HG02642 (cell line): ENCODE data around the gene CENPW.

Experiments
- ATAC-seq: cut with Tn5 transposase; IDR thresholded peaks from one replicate; pipeline ENCODE4 v1.9.1; 2021; ENCODE audit warnings: mild to moderate bottlenecking; ENCODE audit not compliant: unreplicated experiment, poor library complexity

CENPW gene

DNA sequence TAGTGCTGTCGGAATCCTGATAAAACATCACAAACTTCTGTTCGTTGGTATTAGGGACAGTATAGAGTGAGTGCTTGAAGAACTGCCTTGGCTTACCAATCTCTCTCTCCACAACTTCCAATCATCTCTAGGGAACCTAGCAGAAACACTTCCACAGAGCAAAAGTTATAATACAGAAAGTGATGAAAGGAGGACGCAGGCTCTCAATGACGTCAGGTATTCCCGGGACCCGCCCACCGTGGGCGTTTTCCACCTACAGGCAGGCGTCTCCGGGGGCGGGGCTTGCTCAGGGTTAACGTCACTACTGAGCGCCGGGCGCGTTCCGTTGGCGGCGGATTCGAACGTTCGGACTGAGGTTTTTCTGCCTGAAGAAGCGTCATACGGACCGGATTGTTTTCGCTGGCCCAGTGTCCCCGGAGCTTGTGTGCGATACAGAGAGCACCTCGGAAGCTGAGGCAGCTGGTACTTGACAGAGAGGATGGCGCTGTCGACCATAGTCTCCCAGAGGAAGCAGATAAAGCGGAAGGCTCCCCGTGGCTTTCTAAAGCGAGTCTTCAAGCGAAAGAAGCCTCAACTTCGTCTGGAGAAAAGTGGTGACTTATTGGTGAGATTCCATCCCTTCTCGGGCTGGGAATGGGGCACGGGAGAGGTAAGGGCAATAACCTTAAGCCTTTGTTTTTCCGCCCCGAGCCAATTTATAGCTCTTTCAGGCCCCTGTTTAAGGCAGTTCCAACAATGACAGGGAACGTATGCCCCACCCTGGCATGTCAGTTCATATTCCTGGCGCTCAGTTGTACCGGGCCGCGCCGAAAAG is at the start of gene CENPW:
CENPW (plus strand) TSS at position 320 of the 814 bp plus-strand sequence; CDS start at position 479, 159 bp downstream.
- ATAC-seq, result peak; percentile 95

DNA sequence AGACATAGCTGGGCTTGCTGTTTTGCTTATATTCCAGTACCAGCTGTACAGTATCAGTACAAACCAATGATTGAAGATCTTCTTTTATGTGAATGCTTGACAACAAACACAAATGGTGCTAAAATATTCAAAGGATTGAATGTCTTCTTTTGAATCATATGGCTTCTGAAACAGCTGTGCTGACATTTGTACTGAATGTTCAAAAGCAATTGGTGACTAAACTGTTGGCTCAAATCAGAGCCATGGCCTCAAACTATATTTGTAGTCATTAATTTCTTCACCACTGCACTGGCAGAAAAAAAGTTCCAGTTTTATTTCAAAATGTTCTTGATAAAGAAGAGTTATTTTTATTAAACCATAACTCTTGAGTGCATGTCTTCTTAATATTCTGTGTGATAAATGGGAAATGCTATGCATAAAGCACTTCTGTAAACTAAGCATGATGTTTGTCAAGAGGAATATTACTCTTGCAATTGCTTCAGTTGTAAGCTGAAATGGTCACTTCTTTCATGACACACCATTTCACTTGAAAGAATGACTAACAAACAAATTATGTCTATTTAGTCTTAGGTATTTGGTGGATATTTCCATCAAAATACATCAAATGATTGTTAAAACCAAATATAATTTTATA is 45.9 kb upstream of the CENPW start:
- no peak for ATAC-seq

DNA sequence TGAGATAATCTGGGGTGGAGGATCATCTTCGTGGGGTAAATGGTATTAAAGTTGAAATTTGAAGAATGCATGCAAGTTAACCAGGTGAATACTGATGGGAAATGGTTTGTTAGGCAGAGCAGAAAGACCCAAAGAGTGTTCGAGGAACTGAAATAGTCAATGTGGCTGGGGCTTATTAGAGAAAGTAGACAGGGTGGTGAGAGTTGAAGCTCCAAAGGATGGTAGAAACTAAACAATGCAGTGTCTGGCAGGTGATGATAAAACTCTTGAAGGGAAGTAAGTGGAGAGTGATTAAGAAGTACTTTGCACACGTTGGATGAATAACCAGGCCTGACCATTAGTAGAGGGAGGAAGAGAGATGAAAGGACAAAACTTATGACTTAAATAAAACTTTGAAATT is 39.8 kb upstream of the CENPW start:
- ATAC-seq, result no peak

DNA sequence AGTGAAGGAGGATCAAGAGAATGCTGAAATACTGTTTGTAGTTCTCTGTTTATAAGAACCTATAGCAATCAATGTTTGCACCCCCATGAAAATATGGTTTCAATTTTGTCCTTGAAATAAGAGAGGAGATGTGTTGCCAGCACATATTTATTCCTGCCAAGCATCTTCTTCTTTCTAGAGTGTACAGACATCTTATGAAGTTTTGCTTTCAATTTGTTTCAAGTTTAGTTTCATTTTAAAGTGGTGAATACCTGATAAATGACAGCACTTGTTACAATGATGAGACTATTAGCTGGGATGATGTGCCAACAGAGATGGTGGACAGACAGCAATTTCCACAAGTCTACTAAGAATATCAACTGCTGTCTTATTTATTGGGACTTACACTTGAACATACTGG is 39.2 kb upstream of the CENPW start:
- ATAC-seq, result peak; percentile 73

DNA sequence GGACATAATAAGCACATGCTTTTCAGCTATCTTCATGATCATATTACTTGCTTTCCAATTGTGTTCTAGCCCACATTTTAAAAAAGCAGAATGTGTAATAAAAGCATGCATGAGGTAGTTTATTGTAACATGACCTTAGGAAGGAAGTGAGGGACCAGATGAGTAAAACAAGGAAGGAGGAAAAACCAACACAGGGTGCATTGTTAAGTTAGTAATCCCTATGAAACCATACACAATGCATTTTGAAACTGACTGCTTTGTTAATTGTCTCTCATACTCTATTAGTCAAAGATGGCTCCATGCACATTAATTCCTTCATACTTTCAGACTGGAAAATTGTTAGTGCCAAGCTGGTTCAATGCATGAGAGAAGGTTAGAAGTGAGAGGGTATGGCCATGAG is 37.7 kb upstream of the CENPW start:
- no peak for ATAC-seq

DNA sequence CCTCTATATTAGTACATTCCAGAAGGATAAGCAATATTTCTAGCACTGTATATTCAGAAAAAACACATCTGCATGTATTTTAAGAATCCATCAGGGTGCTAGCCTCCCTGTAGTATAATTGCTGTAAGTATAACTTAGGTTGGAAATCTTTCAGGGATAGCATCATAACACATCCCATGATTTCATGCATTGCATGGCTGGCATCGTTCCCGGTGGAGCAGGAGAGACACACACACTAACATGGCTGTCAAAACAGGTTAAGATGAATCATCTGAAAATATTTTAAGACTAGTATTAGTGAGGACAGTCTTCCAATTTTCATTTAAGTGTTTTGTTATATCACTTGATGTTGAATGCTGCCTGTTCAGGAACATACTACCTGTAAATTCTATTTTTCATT is 32.1 kb upstream of the CENPW start:
- ATAC-seq, result no peak

DNA sequence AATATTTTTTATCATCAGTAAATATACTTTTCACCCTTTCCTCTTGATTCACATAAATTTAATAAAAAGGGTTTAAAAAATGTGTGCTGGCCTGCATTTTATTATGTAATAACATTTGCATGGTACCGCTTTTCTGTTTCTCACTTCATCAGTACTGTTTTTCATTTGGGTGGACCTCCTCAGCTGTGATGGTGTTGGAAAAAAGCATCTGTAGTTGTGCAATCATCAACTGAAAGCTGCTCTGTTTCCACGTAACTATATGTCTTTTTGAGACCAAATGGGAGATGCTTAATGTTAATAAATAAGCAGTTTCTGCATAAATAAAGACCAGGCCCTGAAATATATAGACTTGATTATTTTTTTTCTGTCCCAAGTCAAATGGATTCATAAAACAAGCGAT is 31.6 kb upstream of the CENPW start:
- ATAC-seq, result no peak

DNA sequence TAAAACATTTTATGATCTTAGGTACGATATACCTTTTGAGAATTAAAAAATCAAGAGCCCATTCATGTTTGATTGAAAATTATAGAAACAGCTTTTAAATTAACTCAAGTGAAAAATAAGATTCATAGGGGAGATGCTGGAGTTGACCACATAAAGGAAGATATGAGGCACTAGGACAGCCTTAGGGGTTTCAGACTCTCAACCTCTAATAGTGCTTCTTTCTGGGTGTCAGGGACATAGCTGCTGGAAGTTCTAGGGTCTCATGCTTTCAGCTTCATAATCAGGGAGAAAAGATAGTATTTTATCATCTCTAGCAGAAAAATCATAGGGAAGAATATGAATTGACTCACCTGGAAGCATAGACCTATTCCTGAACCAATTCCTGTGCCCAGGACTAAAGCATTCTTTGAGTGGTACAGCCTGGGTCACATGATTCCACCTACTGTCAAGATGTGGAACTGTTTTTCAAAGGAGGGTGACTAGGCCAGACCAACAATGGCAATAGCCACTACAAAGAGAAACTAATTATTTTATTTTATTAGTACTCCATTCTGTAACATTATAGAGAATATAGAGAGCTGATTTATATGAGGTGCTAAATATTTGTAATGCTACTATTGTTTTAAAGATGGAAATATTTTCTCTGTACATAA is 27.8 kb upstream of the CENPW start:
- ATAC-seq, result peak; percentile 96

DNA sequence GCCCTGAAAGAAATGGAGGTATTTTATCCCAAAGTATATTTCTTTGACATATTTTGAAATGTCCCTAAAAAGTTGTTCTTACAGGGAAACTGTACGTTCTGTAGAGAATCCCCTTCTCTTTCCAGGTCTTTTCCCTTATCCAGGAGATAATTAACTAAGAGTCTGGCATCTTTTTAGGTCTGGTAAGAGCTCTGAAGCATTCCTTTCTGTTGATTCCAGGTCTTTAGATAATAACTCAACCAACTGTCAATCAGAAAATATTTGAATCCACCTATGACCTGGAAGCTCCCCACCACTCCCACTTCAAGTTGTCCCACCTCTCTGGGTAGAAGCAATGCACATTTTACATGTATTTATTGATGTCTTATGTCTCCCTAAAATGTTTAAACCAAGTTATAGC is 26.0 kb upstream of the CENPW start:
- no peak for ATAC-seq

DNA sequence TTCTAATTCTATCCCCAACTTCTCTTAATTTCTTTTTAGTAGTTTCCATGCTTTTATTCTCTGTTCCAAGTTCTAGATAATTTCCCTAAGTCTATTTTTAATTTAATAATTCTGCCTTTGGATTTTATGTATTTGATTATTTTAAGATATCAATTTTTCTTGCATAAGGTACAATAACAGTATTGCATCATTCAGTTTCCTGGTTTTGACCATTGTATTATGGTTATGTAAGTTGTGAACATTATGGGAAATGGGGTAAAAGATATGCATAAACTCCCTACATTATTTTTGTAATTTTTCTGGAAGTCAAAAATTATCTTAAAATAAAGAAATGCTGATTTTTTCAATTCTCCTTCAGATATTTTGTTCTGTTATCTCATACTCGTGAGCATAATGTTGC is 21.1 kb upstream of the CENPW start:
- ATAC-seq, result no peak

DNA sequence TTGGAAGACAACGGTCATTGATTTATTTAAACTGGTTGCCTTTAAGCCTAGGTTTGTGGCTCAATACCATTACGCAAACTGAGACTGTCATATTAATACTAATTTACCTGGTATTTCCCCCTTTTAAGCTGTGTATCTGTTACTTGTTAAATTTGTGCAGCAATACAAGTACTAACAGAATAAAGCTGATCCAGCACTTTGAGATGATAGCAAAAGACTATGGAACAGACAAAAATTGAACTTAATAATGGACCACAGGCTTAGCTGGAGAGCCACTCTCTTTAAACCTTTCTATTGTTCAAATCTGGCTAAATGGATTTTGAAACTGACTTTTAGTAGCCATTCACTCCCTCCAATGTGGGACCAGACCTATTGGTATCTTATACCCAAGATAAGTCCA is 6.2 kb upstream of the CENPW start:
- no peak for ATAC-seq

DNA sequence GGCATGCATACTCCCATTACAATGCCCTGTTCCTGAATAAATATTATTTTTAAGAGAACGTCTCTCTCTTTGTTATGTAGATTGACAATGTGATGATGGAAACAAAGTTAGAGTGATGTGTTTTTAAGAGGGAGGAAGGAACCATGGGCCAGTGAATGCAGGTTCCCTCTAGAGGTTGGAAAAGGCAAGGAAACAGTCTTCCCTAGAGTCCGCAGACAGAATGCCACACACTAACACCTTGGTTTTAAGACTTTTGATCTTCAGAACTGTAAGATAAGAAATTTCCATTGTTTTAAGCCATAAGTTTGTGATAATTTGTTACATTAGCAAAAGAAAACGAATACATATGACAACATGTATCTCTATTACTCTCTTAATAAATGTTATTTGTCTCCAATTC is 4.7 kb upstream of the CENPW start:
- no peak for ATAC-seq

DNA sequence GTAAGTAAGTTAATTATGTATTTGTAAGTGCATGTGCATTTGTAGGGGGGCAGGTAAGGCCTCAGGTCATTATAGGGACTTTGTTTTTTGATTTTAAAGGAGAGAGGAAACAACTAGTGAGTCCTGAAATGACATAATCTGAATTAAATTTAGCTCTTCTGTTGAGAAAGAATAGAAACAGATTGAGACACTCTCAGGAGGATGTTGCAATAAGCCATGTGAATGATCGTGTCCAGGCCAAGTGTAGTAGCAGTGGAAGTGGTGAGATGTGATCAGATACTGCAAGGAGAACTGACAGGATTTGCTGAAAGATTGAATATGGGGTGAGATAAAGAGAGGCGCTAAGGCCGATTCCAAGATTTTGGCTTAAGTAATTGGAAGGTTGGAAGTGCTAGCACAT is 2.6 kb upstream of the CENPW start:
- no peak for ATAC-seq

DNA sequence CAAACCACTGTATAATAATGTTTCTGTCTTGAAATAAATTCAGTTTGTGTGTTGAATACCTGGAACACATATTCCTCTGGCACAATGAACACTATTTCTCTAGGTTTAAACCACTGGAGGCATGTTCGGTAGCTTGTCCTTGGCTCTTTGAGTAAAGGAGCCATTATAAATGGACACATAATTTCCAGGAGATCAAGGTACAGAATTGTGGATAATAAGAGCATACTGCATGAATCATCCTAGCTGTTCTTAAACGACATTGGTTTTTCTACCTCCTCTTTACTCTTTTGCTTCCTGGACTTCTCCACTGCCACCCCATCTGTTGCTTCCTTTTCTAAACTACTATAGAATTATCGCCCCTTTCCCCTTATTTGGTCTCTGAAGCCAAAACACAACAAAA is 1.2 kb downstream of the CENPW start:
- ATAC-seq, result no peak

DNA sequence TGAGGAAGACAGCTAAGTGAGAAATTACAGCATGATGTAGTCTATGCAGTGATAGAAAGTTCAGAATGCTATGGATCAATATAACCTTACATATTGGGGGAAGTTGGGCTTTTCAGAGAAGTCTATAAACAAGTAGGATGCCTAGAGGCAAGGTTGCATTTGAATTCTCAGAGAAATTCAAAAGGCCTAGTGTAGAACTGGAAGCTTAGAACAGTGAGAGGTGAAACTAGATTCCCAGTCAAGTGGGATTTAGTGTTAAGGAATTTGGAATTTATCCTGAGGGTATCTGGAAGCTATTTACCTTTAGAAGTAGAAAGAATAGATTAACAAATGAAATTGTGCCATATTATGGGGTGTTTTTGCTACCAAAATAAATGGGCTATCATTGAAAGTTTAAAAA is 4.3 kb downstream of the CENPW start:
- ATAC-seq, result no peak

DNA sequence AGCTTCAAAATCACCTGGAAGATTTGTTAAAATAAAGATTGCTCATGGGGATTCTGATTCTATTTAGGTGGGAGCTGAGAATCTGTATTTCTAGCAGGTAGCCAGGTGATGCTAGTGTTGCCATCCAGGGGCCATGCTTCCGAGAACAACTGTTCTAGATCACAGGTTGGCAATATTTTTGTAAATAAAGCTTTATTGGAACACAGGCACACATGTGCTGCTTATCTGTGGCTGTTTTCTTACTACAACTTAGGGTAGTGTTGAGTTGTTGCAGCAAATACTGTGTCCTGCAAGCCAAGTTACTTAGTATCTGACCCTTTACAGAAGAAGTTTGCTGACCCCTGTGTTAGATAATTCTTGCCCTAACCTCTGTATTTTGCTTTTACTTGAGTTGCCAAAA is 12.0 kb downstream of the CENPW start:
- ATAC-seq, result no peak

DNA sequence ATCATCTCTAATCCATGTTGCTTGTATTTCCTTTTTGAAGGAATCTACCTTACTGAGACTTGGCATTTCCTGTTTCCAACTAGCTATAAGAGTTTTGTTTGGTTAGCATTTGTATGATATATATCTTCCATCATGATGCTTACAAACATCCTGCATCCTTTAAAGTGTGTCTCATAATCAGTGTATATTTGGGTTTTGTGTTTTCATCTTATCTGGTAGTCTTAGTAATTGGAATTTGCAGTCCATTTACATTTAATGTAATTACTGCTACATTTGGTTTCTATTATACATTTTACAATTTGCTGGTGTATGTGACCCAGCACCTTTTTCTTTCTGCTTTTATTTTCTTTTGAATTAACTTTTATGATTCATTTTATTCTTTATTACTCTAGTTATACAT is 12.6 kb downstream of the CENPW start:
- ATAC-seq, result no peak

DNA sequence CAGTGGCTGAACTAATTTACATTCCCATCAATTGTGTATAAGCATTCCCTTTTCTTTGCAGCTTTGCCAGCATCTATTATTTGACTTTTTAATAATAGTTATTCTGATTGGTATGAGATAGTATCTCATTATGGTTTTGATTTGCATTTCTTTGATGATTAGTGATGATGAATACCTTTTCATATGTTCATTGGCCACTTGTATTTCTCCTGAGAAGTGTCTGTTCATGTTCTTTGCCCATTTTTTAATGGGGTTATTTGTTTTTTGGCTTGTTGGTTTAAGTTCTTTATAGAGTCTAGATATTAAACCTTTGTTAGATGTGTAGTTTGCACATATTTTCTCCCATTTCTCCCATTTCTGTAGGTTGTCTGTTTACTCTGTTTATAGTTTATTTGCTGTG is 16.6 kb downstream of the CENPW start:
- ATAC-seq, result no peak

DNA sequence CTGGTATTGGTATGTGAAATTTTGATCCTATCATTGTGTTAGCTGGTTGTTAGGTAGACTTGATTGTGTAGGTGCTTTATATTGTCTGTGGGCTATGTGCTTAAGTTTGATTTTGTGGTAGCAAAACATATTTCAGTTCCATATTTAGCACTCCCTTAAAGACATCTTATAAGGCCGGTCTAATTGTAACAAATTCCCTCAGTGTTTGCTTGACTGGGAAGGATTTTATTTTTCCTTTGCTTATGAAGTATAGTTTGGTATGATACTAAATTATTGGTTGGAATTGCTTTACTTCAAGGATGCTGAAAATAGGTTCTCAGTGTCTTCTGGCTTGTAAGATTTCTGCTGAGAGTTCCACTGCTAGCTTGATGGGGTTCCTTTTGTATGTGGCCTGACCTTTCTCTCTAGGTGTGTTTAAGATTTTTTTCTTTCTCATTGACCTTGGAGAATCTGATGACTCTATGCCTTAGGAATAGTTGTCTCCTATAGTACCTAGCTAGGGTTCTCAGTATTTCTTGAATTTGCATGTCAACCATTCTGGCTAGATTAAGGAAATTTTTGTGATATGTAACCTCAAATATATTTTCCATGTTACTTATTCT is 20.1 kb downstream of the CENPW start:
- ATAC-seq, result no peak

DNA sequence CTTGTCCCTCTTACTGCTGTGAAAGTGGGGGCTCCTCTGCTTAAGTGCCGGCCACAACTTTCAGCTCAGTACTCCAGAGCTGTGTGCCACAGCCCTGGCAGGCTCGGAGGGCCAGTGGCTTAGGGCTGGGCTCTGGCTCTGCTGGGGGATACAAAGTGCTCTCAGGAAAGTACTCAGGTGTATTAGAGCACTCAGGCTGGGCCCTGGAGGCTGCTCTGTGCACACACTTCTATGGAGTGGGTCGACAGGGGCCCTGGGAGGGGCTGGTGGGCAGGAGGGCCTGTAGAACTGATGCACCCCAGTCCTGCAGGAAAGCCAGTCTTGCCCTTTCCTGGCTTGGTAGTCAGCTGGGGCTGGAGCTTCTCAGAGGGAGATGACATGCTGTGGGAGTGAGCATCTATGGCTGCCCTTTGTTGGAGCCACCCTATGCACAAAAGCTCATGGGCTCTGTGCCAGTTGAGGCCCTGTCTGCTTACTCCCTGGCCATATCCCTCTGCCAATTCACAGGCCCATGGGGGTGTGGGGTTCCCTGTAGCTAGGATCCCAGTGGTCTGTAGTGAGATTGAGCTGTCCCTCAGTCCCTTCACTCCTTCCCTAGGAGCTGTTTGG is 22.0 kb downstream of the CENPW start:
- no peak for ATAC-seq

DNA sequence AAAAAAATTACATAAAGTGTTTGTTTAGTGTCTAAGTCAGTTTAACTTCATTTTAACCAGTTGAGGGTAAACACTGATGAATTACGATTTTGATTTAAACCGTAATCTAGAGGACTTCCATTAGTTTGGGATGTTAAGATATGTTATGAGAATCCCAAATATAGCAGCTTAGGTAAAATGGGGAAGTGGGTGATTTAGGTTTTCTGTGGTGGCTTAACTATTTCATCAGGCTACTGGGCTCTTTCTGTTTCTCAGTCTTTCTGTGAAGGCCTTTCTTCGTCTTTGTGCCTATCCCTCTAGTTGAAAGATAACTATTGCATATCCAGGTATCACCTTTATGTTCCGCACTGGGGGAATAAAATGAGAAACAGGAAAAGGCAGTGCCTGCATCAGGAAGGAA is 27.9 kb downstream of the CENPW start:
- ATAC-seq, result no peak
